ENCODE measurements around the gene TNFAIP6.

TNFAIP6 gene

GRCh38 chr2:151422917-151423439 lies 65.6 kb downstream of the TNFAIP6 start:
- H3K4me1 Mint-ChIP-seq (ENCODE audit: low read depth), result peaks cover 25% of the 10 kb centered on the region
- peaks cover 49% of the 10 kb centered on the region for H3K36me3 Mint-ChIP-seq (ENCODE audit: low read depth)
- no peaks in the 10 kb centered on the region for H3K9me3 Mint-ChIP-seq
- H3K27me3 Mint-ChIP-seq (ENCODE audit: low read depth), result no peaks in the 10 kb centered on the region
- peak overlapping the region; percentile 29 for H3K4me3 Mint-ChIP-seq
- H3K27ac Mint-ChIP-seq, result peak overlapping the region; percentile 74

GRCh38 chr2:151423760-151424159 lies 66.4 kb downstream of the TNFAIP6 start:
- no peaks in the 10 kb centered on the region for H3K9me3 Mint-ChIP-seq
- no peaks in the 10 kb centered on the region for H3K27me3 Mint-ChIP-seq (ENCODE audit: low read depth)
- H3K36me3 Mint-ChIP-seq (ENCODE audit: low read depth), result peaks cover 53% of the 10 kb centered on the region
- peaks cover 25% of the 10 kb centered on the region for H3K4me1 Mint-ChIP-seq (ENCODE audit: low read depth)
- peak overlapping the region; percentile 41 for H3K4me3 Mint-ChIP-seq
- H3K27ac Mint-ChIP-seq, result peak overlapping the region; percentile 46

Measured in T-helper 1 cell treated with Interleukin-12 subunit alpha and Interleukin-12 subunit beta and Interleukin-4 antibody, amounts not matched to agents 30 μg/mL and 1 μg/mL, for 36 hours (primary cell).